IMR-90 (cell line): ENCODE results near the gene CDYL2.

ENCODE experiments used
- CTCF ChIP-seq: conservative IDR thresholded peaks from 2 replicates; pipeline ENCODE4 v1.5.1; 2012; ENCODE audit warnings: mild to moderate bottlenecking, low read depth, low read length, improper control_type of control experiment
- POLR2A ChIP-seq: IDR thresholded peaks from 2 replicates; pipeline ENCODE4 v1.6.1; 2012; ENCODE audit warnings: mild to moderate bottlenecking, low read depth, low read length
- RAD21 ChIP-seq: IDR thresholded peaks from 2 replicates; pipeline ENCODE4 v1.6.1; 2012; ENCODE audit warnings: low read length, improper control_type of control experiment
- RFX5 ChIP-seq: IDR thresholded peaks from 2 replicates; pipeline ENCODE4 v1.8.0; 2012; ENCODE audit warnings: low read depth, mild to moderate bottlenecking, low read length, moderate library complexity
- SMC3 ChIP-seq: fragments of 150-350 bp; IDR thresholded peaks from 2 replicates; pipeline ENCODE4 v1.6.1; 2016; ENCODE audit warnings: low read depth, mild to moderate bottlenecking, antibody characterized with exemption, low read length, moderate library complexity

- no peak for TF ChIP-seq SMC3
- TF ChIP-seq CTCF = no peak
- no peak for TF ChIP-seq POLR2A
- TF ChIP-seq RFX5 = no peak
- TF ChIP-seq RAD21 = no peak
Measured at GRCh38 chr16:80591071-80591915, 213.1 kb downstream of the CDYL2 start.
